ENCODE results near the gene XIST.
"Not testable (repeated sequence)": the region's sequence is repeated elsewhere in the genome, so short reads cannot be mapped to it uniquely, and the experiment has no call there.

The XIST gene

GRCh38 chrX:73852467-73852866, at the start of gene XIST:
Gene XIST (minus strand): TSS chrX:73852714.
- H3K4me3 ChIP-seq (ENCODE audit: low read length), result peak within 1 kb of the TSS; percentile 100
- no peak for TF ChIP-seq ZNF274 (IDR thresholded peaks at IDR 0.05; ENCODE audit: low read depth, low read length)

DNA sequence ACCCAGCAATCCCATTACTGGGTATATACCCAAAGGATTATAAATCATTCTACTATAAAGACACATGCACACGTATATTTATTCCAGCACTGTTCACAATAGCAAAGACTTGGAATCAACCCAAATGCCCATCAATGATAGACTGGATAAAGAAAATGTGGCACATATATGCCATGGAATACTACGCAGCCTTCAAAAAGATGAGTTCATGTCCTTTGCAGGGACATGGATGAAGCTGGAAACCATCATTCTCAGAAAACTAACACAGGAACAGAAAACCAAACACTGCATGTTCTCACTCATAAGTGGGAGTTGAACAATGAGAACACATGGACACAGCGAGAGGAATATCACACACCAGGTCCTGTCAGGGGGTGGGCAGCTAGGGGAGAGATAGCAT, 45.8 kb upstream of the XIST start:
- not testable (repeated sequence) for H3K4me3 ChIP-seq (ENCODE audit: low read length)

GRCh38 chrX:73892515-73893090, 40.1 kb upstream of the XIST start:
- not testable (repeated sequence) for H3K4me3 ChIP-seq (ENCODE audit: low read length)

DNA sequence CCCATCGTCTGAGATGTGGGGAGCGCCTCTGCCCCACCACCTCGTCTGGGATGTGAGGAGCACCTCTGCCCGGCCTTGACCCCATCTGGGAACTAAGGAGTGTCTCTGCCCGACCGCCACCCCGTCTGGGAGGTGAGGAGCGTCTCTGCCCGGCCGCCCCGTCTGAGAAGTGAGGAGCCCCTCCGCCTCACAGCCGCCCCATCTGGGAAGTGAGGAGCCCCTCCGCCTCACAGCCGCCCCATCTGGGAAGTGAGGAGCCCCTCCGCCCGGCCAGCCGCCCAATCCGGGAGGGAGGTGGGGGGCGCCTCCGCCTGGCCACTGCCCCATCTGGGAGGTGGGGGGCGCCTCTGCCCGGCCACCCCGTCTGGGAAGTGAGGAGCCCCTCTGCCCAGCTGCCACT, 29.7 kb upstream of the XIST start:
- not testable (repeated sequence) for H3K4me3 ChIP-seq (ENCODE audit: low read length)

DNA sequence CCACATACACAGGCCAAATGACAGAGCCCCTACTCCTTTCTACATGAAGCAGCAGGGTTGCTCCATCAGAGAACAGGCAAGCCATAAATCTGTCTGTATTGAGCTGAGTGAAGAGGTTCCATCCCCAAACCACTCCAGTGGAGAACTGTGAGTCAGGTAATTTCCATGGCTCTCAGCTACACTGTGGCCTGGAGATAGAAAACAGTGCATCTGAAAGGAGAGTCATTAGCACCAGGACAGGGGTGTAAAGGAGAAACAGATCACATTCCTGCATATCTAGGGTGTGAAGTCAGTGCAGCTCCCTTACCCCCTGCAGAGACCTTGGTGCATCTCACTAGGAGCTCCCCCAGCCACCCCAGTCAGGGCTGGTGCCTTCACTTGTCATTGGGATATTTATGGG, 25.2 kb upstream of the XIST start:
- no peak for TF ChIP-seq ZNF274 (IDR thresholded peaks at IDR 0.05; ENCODE audit: low read depth, low read length)

DNA sequence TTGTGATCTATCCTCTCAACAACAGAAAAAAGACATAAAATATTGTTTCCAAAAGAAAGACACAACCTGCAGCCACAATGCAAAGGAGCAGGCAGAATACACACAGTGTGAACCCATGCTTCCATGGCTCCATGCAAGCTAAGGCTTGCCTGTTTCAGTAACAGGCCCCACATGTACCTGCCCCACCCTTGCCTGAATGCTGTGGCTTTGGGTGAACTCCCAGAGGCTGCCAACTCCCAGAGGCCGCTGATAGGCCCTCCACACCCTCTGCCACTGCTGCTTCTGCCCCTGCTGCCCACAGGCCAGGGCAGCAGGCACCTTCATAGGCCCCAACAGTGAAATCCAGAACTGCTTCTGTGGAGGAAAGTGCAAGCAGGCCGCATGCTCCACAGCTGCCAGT, 24.4 kb upstream of the XIST start:
- TF ChIP-seq ZNF274 (IDR thresholded peaks at IDR 0.05; ENCODE audit: low read depth, low read length), result no peak
- no peak overlapping the region for H3K4me3 ChIP-seq (ENCODE audit: low read length)

More for the DNA sequence above, 25.2 kb upstream of the XIST start:
- H3K4me3 ChIP-seq (ENCODE audit: low read length), result no peak overlapping the region

- no peak for TF ChIP-seq ZNF274 (IDR thresholded peaks at IDR 0.05; ENCODE audit: low read depth, low read length)
- H3K4me3 ChIP-seq (ENCODE audit: low read length), result no peak overlapping the region
These were observed 16.4 kb upstream of the XIST start for GRCh38 chrX:73868916-73869315.

DNA sequence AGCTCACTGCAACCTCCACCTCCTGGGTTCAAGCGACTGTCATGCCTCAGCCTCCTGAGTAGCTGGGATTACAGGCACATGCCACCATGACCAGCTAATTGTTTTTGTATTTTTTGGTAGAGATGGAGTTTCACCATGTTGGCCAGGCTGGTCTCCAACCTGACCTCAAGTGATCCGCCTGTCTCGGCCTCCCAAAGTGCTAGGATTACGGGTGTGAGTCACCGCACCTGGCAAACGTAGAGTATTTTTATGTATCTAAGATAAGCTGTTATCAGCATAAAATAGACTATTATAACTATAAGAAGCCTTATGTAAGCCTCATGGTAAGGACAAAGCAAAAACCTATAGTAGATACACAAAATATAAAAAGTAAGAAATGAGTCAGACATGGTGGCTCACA, 14.6 kb upstream of the XIST start:
- TF ChIP-seq ZNF274 (IDR thresholded peaks at IDR 0.05; ENCODE audit: low read depth, low read length), result no peak
- H3K4me3 ChIP-seq (ENCODE audit: low read length), result no peak overlapping the region

DNA sequence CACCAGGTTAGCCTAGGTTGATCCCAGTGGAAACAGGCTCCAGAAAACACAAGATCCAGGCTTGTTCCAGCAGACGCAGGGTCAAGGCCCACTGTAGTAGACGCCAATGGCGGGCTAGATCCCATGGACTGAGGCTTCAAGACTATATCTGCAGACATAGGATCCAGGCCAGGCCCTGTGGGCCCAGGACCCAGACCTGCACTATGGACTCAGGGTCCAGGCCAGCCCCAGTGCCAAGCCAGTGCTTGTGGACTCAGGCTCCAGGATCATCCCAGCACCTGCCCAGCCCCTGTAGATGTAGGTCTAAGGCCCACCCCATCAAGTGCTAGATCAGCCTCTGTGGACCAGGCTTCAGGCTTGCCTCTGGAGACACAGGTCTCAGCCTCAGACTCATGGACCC, 11.3 kb upstream of the XIST start:
- no peak overlapping the region for H3K4me3 ChIP-seq (ENCODE audit: low read length)
- no peak for TF ChIP-seq ZNF274 (IDR thresholded peaks at IDR 0.05; ENCODE audit: low read depth, low read length)

DNA sequence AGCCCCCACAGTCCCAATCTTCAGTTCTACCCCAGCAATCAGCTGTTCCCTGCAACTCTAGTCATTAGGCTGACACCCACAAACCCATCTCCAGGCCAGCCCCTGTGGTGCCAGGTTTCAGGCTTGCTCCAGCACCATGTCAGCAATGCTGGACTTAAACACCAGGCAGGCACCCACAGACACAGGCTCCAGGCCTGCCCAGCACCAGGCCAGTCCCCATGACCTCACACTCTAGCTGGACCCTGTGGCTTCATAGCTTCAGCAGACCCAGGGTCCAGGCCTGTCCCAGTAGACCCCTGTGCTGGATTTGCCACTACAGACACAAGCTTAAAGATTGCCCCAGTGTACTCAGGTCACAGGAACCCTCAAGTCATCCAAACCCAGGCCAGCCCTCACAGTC, 10.8 kb upstream of the XIST start:
- TF ChIP-seq ZNF274 (IDR thresholded peaks at IDR 0.05; ENCODE audit: low read depth, low read length), result no peak
- no peak overlapping the region for H3K4me3 ChIP-seq (ENCODE audit: low read length)

DNA sequence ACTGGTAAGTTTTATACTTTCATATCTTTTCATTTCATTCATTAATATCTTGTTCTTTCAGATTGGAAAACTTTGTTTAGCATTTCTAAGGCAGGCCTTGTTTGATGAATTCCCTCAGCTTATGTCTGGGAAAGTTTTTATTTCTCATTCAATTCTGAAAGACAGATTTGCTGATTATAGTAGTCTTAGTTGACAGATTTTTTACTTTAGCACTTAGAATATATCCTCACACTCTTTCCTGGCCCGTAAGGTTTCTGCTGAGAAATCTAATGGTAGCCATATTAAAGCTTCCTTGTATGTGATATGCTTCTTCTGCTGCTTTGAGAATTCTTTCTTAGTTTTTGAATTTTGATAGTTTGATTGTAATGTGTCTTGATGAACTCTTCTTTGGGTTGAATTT, 7.1 kb upstream of the XIST start:
- no peak overlapping the region for H3K4me3 ChIP-seq (ENCODE audit: low read length)
- no peak for TF ChIP-seq ZNF274 (IDR thresholded peaks at IDR 0.05; ENCODE audit: low read depth, low read length)

DNA sequence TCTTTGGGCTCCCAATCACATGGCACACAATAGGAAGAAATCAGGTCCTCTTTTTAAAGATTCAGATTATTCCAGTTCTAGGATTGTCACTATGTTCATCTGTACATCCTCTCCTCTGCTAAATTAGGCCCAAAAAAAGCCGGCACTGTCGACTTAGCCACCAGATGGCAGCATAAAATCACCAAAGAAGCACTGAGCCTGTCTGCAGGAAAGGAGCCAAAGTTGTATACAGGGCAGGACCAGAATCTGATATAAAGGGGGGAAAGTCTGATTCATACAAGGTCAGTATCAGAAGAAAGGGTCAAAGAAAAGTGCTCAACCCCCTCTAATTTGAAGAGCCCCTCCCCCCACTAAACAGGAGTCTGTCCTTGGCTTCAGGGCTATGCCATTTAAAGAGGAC, 3.0 kb upstream of the XIST start:
- no peak for TF ChIP-seq ZNF274 (IDR thresholded peaks at IDR 0.05; ENCODE audit: low read depth, low read length)

GRCh38 chrX:73852022-73852421, 492 bp downstream of the XIST start:
- no peak for TF ChIP-seq ZNF274 (IDR thresholded peaks at IDR 0.05; ENCODE audit: low read depth, low read length)
- H3K4me3 ChIP-seq (ENCODE audit: low read length), result peak overlapping the region; percentile 100

More for the DNA sequence above, 3.0 kb upstream of the XIST start:
- H3K4me3 ChIP-seq (ENCODE audit: low read length), result no peak overlapping the region

DNA sequence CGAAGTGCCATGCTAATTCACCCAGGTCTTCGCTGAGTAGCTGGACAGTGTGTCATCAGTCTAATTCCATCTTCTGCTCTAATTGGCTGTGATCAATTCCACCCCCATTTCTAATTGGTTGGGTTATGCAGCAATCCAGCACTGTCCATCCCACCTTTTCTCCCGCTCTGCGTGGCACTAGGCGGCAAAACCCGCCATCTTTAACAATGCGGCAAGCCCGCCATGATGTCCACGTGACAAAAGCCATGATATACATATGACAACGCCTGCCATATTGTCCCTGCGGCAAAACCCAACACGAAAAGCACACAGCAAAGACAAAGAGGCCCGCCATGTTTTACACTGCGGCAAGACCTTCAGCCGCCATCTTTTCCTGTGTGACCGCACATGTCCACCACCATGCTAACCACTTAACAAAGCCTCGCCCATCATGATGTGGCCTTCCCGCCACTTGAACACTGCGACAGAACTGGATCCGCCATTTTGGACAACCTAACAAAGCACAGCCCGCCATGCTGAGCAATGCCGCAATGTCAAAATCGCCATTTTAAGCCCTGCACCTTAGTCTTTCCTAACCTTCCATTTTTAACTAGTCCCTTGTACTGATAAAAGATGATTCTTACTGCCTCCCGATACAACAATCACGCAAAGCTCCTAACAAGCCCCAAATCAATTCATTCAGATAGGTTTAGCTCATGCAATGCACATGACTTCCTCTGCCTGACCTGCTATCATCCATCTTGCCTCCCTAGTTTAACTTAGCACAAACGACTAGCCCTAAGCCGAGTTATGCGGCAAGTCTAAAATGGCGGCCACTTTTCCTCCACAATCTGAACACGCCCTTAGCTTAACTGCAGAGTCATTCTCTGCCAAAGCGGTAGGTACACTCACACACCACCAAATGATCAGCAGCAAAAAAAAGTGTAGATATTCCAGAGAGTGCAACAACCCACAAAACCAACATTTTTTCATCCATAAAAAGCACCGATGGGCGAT, 1.2 kb downstream of the XIST start:
- no peak for TF ChIP-seq ZNF274 (IDR thresholded peaks at IDR 0.05; ENCODE audit: low read depth, low read length)

More for the DNA sequence above, 1.2 kb downstream of the XIST start:
- H3K4me3 ChIP-seq (ENCODE audit: low read length), result peak overlapping the region; percentile 100

Data from GM08714 (cell line).